DOHH2 (cell line): ENCODE results near the gene CTSW.

Experiments
- CTCF ChIP-seq: fragments of 200-600 bp; sonication (generic); IDR thresholded peaks from one replicate; pipeline ENCODE4 v1.5.1; 2014; ENCODE audit warnings: antibody characterized with exemption, mild to moderate bottlenecking, low read depth, low read length; ENCODE audit not compliant: poor library complexity, severe bottlenecking
- EZH2phosphoT487 ChIP-seq: fragments of 200-600 bp; sonication (generic); IDR thresholded peaks from 2 replicates; pipeline ENCODE4 v1.6.1; 2017; ENCODE audit warnings: borderline replicate concordance, mild to moderate bottlenecking, antibody characterized with exemption, low read length, moderate library complexity, mixed read lengths

GRCh38 chr11:65857500-65857852 lies 22.2 kb upstream of the CTSW start:
- TF ChIP-seq CTCF (no peak), EZH2phosphoT487 (no peak)
